ENCODE results near the gene TBL1Y. TPM values are rescaled to one million over a fixed set of nuclear protein-coding genes. Genes with fewer than 3 reads are reported as not detected.

The TBL1Y gene
- total RNA-seq: not detected in 2 replicates

GRCh38 chrY:6910372-6911252 is at the start of gene TBL1Y:
Gene TBL1Y, plus strand, starts transcription at chrY:6910697. Its CDS starts 114,388 bp downstream, at chrY:7025085.

GRCh38 chrY:6911253-6911881 is 870 bp downstream of the TBL1Y start, which contains the start of gene AMELY:
Gene AMELY, minus strand, starts transcription at chrY:6911752. Its CDS starts 39,144 bp downstream, at chrY:6872608.

Other genes starting within 250 kb of the TBL1Y start
- not detected in 2 replicates for gene AMELY, start 1.1 kb downstream of the TBL1Y start, total RNA-seq

Measured in thoracic aorta endothelial cell (primary cell).